DMS 273 (cell line): Measurements from ENCODE around the gene NCCRP1.
A peak's percentile ranks its signal among the peaks of the same experiment; 100 is the strongest.
"Not testable (repeated sequence)": the region's sequence is repeated elsewhere in the genome, so short reads cannot be mapped to it uniquely, and the experiment has no call there.

Experiments used
- DNase-seq: peaks from one replicate; lab custom pipeline; 2025; ENCODE audit not compliant: unreplicated experiment; lab: John Stamatoyannopoulos, UW

Gene NCCRP1

GRCh38 chr19:39207293-39207836 lies 10.6 kb downstream of the NCCRP1 start:
- no peak for DNase-seq

GRCh38 chr19:39208175-39208795 lies 11.5 kb downstream of the NCCRP1 start:
- no peak for DNase-seq

GRCh38 chr19:39209196-39209595 lies 12.4 kb downstream of the NCCRP1 start:
- DNase-seq = no peak

- no peak for DNase-seq
Observed at GRCh38 chr19:39211731-39212374, 15.1 kb downstream of the NCCRP1 start.

- DNase-seq = peak; percentile 68
Observed at GRCh38 chr19:39212375-39212742, 15.6 kb downstream of the NCCRP1 start.

GRCh38 chr19:39215323-39215722 lies 18.6 kb downstream of the NCCRP1 start:
- not testable (repeated sequence) for DNase-seq

GRCh38 chr19:39217094-39217493 lies 20.3 kb downstream of the NCCRP1 start:
- DNase-seq = no peak

GRCh38 chr19:39218230-39219007 lies 21.7 kb downstream of the NCCRP1 start:
- DNase-seq = no peak

GRCh38 chr19:39219108-39219507 lies 22.3 kb downstream of the NCCRP1 start:
- peak; percentile 32 for DNase-seq

GRCh38 chr19:39223703-39224279 lies 27.0 kb downstream of the NCCRP1 start:
- DNase-seq = peak; percentile 45

GRCh38 chr19:39224910-39225309 lies 28.1 kb downstream of the NCCRP1 start:
- DNase-seq = peak; percentile 43

- DNase-seq = no peak
Observed at GRCh38 chr19:39230096-39230764, 33.5 kb downstream of the NCCRP1 start.

GRCh38 chr19:39232708-39233107 lies 35.9 kb downstream of the NCCRP1 start:
- DNase-seq = no peak

- no peak for DNase-seq
Observed at GRCh38 chr19:39236527-39236926, 39.8 kb downstream of the NCCRP1 start.

GRCh38 chr19:39237200-39238184 lies 40.7 kb downstream of the NCCRP1 start:
- DNase-seq = no peak

- no peak for DNase-seq
Observed at GRCh38 chr19:39238209-39238608, 41.4 kb downstream of the NCCRP1 start.

GRCh38 chr19:39238944-39239343 lies 42.2 kb downstream of the NCCRP1 start:
- DNase-seq = no peak

GRCh38 chr19:39240421-39240820 lies 43.7 kb downstream of the NCCRP1 start:
- DNase-seq = no peak

- DNase-seq = not testable (repeated sequence)
Observed at GRCh38 chr19:39243741-39244140, 47.0 kb downstream of the NCCRP1 start.
